Measurements from ENCODE around the gene GRID2. TPM values are rescaled to one million over a fixed set of nuclear protein-coding genes. Genes with fewer than 3 reads are reported as not detected.

Gene GRID2
- total and polyA plus RNA-seq, 2 donors (not counting 1 experiment from before 2014, with no cell fraction given): under 0.01 to 0.02 TPM

DNA sequence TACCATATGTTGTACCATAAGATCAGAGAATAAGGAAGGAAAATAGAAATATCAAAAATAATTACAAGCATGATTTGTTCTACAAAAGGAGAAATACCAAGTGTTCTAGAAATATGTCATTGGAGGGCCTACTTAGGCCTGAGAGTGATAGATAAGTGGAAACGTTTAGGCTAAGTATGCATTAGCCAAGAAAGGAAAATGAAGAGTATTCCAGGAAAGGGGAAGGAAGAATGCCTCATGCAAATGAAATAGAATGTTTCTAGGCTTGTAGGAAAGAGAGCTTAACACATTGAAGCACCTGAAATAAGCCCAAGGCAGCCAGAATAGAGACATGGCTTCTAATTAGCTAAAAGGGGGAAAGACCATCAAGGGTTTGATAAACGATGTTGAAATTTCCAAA is 929.1 kb downstream of the GRID2 start:
- H3K36me3 ChIP-seq (ENCODE audit: control insufficient read depth, insufficient read depth, low read length): no peaks in the 10 kb centered on the region
- H3K27ac ChIP-seq (ENCODE audit: insufficient read depth, low read length): no peak overlapping the region
- no peak for TF ChIP-seq EZH2 (IDR thresholded peaks at IDR 0.05; ENCODE audit: low read length, missing control alignments)
- TF ChIP-seq, protein P1, sequence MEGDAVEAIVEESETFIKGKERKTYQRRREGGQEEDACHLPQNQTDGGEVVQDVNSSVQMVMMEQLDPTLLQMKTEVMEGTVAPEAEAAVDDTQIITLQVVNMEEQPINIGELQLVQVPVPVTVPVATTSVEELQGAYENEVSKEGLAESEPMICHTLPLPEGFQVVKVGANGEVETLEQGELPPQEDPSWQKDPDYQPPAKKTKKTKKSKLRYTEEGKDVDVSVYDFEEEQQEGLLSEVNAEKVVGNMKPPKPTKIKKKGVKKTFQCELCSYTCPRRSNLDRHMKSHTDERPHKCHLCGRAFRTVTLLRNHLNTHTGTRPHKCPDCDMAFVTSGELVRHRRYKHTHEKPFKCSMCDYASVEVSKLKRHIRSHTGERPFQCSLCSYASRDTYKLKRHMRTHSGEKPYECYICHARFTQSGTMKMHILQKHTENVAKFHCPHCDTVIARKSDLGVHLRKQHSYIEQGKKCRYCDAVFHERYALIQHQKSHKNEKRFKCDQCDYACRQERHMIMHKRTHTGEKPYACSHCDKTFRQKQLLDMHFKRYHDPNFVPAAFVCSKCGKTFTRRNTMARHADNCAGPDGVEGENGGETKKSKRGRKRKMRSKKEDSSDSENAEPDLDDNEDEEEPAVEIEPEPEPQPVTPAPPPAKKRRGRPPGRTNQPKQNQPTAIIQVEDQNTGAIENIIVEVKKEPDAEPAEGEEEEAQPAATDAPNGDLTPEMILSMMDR (conservative IDR thresholded peaks at IDR 0.05 in 1 of 2, IDR thresholded peaks at IDR 0.05 in 1 of 2; ENCODE audit: low read depth in 1 of 2, low read length in 2 of 2): no peak

DNA sequence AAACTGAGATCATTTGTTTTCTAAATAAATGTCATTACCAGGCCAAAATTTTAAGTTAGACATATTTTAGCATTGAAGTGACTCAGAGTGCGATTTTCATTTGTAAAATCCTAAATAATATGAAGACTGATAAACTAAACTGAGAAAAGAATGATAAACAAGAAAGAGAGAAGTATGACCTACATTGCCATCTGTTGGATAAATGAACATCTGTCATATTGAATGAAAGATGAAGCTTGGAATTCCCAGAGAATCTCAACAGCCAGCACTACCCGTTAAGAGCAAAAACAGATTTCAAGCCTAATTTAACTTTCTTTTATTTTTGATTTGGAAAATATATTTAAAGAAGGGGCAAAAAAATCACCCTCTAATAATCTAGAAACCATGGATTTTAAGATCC is 933.8 kb downstream of the GRID2 start:
- no peak for DNase-seq (ENCODE audit: low read depth in 2 of 2)
- TF ChIP-seq, protein P1 (conservative IDR thresholded peaks at IDR 0.05 in 1 of 2, IDR thresholded peaks at IDR 0.05 in 1 of 2; ENCODE audit: low read depth in 1 of 2, low read length in 2 of 2): no peak
- no peak for TF ChIP-seq EZH2 (IDR thresholded peaks at IDR 0.05; ENCODE audit: low read length, missing control alignments)
- H2AFZ ChIP-seq (ENCODE audit: low read length): no peak overlapping the region
- H3K9me3 ChIP-seq (ENCODE audit: control insufficient read depth, insufficient read depth, low read depth, low read length): no peaks in the 10 kb centered on the region
- no peaks in the 10 kb centered on the region for H3K27me3 ChIP-seq (ENCODE audit: control insufficient read depth, insufficient read depth, low read length)
- H3K4me1 ChIP-seq (ENCODE audit: control insufficient read depth, extremely low read depth, insufficient read depth, low read length): no peaks in the 10 kb centered on the region
- no peak overlapping the region for H3K4me3 ChIP-seq (replicated peaks in 1 of 4; ENCODE audit: control extremely low read depth in 1 of 4, insufficient read depth in 1 of 4, low read depth in 3 of 4, low read length in 4 of 4)
- H4K20me1 ChIP-seq (ENCODE audit: control insufficient read depth, extremely low read depth, insufficient read depth, low read length): no peaks in the 10 kb centered on the region
- no peaks in the 10 kb centered on the region for H3K79me2 ChIP-seq (ENCODE audit: control insufficient read depth, insufficient read depth, low read length)
- H3K27ac ChIP-seq (ENCODE audit: insufficient read depth, low read length): no peak overlapping the region
- H3K9ac ChIP-seq (ENCODE audit: insufficient read depth, low read length): no peak overlapping the region
- H3K4me2 ChIP-seq (ENCODE audit: extremely low read depth, insufficient read depth, low read length): no peak overlapping the region
- H3K36me3 ChIP-seq (ENCODE audit: control insufficient read depth, insufficient read depth, low read length): no peaks in the 10 kb centered on the region

More for the DNA sequence above, 929.1 kb downstream of the GRID2 start:
- Histone ChIP-seq H3K9me3 (ENCODE audit: control insufficient read depth, insufficient read depth, low read depth, low read length) (no peaks in the 10 kb centered on the region), H3K4me2 (ENCODE audit: extremely low read depth, insufficient read depth, low read length) (no peak overlapping the region), H3K4me1 (ENCODE audit: control insufficient read depth, extremely low read depth, insufficient read depth, low read length) (no peaks in the 10 kb centered on the region), H3K79me2 (ENCODE audit: control insufficient read depth, insufficient read depth, low read length) (no peaks in the 10 kb centered on the region), H2AFZ (ENCODE audit: low read length) (no peak overlapping the region), H3K27me3 (ENCODE audit: control insufficient read depth, insufficient read depth, low read length) (no peaks in the 10 kb centered on the region), H4K20me1 (ENCODE audit: control insufficient read depth, extremely low read depth, insufficient read depth, low read length) (no peaks in the 10 kb centered on the region), H3K9ac (ENCODE audit: insufficient read depth, low read length) (no peak overlapping the region), H3K4me3 (replicated peaks in 1 of 4; ENCODE audit: control extremely low read depth in 1 of 4, insufficient read depth in 1 of 4, low read depth in 3 of 4, low read length in 4 of 4) (no peak overlapping the region)
- no peak for DNase-seq (ENCODE audit: low read depth in 2 of 2)

DNA sequence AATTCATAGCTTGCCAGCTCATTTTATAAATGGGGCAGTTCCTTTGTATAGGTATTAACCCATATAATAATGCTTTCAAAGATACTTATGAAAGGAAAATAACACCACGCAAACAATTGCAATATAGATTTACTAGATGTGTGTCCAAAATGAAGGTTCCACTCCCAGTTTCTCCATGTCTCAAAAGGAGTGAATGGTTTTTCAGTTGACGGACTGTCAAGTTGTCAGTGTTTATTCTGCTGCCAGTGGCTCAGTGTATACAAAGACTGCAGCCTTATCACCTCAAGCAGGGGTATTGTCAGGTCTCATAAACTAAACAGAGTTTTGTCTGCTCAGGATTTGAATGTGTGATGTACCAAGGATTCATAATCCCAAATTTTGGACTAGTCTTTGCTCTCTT is 939.5 kb downstream of the GRID2 start:
- TF ChIP-seq, protein P1 (conservative IDR thresholded peaks at IDR 0.05 in 1 of 2, IDR thresholded peaks at IDR 0.05 in 1 of 2; ENCODE audit: low read depth in 1 of 2, low read length in 2 of 2): no peak
- no peak for TF ChIP-seq EZH2 (IDR thresholded peaks at IDR 0.05; ENCODE audit: low read length, missing control alignments)
- no peak overlapping the region for H3K9ac ChIP-seq (ENCODE audit: insufficient read depth, low read length)
- H3K4me3 ChIP-seq (replicated peaks in 1 of 4; ENCODE audit: control extremely low read depth in 1 of 4, insufficient read depth in 1 of 4, low read depth in 3 of 4, low read length in 4 of 4): no peak overlapping the region
- H3K9me3 ChIP-seq (ENCODE audit: control insufficient read depth, insufficient read depth, low read depth, low read length): no peaks in the 10 kb centered on the region
- H2AFZ ChIP-seq (ENCODE audit: low read length): no peak overlapping the region
- DNase-seq (ENCODE audit: low read depth in 2 of 2): no peak
- H3K27ac ChIP-seq (ENCODE audit: insufficient read depth, low read length): no peak overlapping the region
- H3K36me3 ChIP-seq (ENCODE audit: control insufficient read depth, insufficient read depth, low read length): no peaks in the 10 kb centered on the region
- H3K4me2 ChIP-seq (ENCODE audit: extremely low read depth, insufficient read depth, low read length): no peak overlapping the region
- no peaks in the 10 kb centered on the region for H4K20me1 ChIP-seq (ENCODE audit: control insufficient read depth, extremely low read depth, insufficient read depth, low read length)
- no peaks in the 10 kb centered on the region for H3K79me2 ChIP-seq (ENCODE audit: control insufficient read depth, insufficient read depth, low read length)
- no peaks in the 10 kb centered on the region for H3K4me1 ChIP-seq (ENCODE audit: control insufficient read depth, extremely low read depth, insufficient read depth, low read length)
- no peaks in the 10 kb centered on the region for H3K27me3 ChIP-seq (ENCODE audit: control insufficient read depth, insufficient read depth, low read length)

Data from fibroblast of lung (primary cell).